Kidney epithelial cell (primary cell): Measurements from ENCODE around the gene MSMO1. TPM values are rescaled to one million over a fixed set of nuclear protein-coding genes. Genes with fewer than 3 reads are reported as not detected.

Source experiments
- DNase-seq: peaks from one replicate; pipeline ENCODE4 v3.0.0-alpha.2; 2010; ENCODE audit warnings: low read depth
- H3K27me3 ChIP-seq: 2 replicates; pipeline ENCODE4 v1.6.0; 2011; ENCODE audit warnings: low read length; ENCODE audit not compliant: control insufficient read depth, insufficient read depth
- H3K36me3 ChIP-seq: 2 replicates; pipeline ENCODE4 v1.5.1; 2011; ENCODE audit warnings: low read length; ENCODE audit not compliant: control insufficient read depth, insufficient read depth
- H3K4me3 ChIP-seq: 2 replicates; pipeline ENCODE4 v1.5.1; 2011; ENCODE audit warnings: low read depth, mild to moderate bottlenecking, control low read depth, low read length
- total RNA-seq: library from RNA; depleted of rRNA; stranded (reverse); fragments of >200 nt; gene quantifications from 2 replicates; pipeline ENCODE4 v1.2.3, GENCODE V29; 2015
- TF ChIP-seq, protein P1 (sequence below): IDR thresholded peaks from 2 replicates; pipeline ENCODE4 v1.5.1; 2011; ENCODE audit warnings: mild to moderate bottlenecking, moderate library complexity, low read length, control low read depth, inconsistent platforms; ENCODE audit not compliant: insufficient read depth, poor library complexity, severe bottlenecking

Gene MSMO1
- total RNA-seq, 1 donor from 2014 or later, result 228 TPM

GRCh38 chr4:165378745-165379677, 51.5 kb downstream of the MSMO1 start, which contains the start of gene CPE:
CPE (plus strand) TSS chr4:165379008; CDS start chr4:165379222, 214 bp downstream.
- no peaks in the 10 kb centered on the region for H3K36me3 ChIP-seq
- H3K27me3 ChIP-seq, result no peaks in the 10 kb centered on the region
- DNase-seq, result no peak
- TF ChIP-seq, protein P1, sequence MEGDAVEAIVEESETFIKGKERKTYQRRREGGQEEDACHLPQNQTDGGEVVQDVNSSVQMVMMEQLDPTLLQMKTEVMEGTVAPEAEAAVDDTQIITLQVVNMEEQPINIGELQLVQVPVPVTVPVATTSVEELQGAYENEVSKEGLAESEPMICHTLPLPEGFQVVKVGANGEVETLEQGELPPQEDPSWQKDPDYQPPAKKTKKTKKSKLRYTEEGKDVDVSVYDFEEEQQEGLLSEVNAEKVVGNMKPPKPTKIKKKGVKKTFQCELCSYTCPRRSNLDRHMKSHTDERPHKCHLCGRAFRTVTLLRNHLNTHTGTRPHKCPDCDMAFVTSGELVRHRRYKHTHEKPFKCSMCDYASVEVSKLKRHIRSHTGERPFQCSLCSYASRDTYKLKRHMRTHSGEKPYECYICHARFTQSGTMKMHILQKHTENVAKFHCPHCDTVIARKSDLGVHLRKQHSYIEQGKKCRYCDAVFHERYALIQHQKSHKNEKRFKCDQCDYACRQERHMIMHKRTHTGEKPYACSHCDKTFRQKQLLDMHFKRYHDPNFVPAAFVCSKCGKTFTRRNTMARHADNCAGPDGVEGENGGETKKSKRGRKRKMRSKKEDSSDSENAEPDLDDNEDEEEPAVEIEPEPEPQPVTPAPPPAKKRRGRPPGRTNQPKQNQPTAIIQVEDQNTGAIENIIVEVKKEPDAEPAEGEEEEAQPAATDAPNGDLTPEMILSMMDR, result peak; percentile 62
- peak within 1 kb of the TSS; percentile 55 for H3K4me3 ChIP-seq

GRCh38 chr4:165379678-165380064, 52.2 kb downstream of the MSMO1 start:
- H3K4me3 ChIP-seq, result peak overlapping the region; percentile 55
- no peak for DNase-seq
- TF ChIP-seq, protein P1, result no peak
- no peaks in the 10 kb centered on the region for H3K36me3 ChIP-seq
- no peaks in the 10 kb centered on the region for H3K27me3 ChIP-seq

DNA sequence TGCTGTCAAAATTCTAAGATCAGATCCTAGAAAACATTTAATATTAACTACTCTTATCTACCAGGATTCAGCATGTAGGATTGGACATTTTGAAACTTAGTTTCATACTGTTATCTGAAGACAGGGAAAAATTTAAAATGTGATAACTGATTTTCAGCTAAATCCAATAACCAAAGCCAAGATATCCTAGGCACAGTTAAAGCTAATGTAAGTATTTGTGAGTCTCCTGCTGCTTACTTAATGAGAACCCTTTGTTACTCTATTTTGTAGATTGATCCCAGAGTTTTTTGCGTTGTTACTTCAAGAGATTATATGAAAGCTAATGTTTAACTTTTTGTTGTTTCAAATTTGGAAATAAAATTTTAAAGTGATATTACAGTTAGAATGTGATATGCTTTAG, 53.3 kb downstream of the MSMO1 start:
- H3K4me3 ChIP-seq, result no peak overlapping the region
- no peak for DNase-seq
- H3K36me3 ChIP-seq, result no peaks in the 10 kb centered on the region
- TF ChIP-seq, protein P1, result no peak
- no peaks in the 10 kb centered on the region for H3K27me3 ChIP-seq

DNA sequence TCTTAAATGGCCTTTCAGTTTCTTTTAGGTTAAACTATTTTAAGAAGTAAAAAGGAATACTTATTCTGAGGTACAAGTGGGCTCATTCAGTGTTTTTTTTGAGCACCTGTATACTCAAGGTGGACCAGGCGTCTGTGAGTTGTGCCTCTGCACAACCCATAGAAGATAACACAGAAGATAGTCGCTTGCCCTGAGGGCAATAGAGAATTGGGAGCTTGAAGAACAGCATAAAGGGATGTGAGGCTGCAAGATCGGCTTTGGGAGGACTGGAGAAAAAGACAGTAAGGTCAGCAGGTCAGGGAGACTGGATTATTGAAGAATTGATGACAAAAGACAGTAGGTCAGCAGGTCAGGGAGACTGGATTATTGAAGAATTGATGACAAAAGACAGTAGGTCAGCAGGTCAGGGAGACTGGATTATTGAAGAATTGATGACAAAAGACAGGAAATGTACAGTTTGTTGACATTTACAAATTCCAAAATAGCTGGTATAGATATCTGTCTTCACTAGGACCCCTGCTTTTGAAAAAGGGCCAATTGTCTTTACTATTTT, 54.4 kb downstream of the MSMO1 start:
- no peaks in the 10 kb centered on the region for H3K36me3 ChIP-seq
- no peaks in the 10 kb centered on the region for H3K27me3 ChIP-seq
- no peak overlapping the region for H3K4me3 ChIP-seq
- TF ChIP-seq, protein P1, result no peak
- no peak for DNase-seq

GRCh38 chr4:165382640-165383039, 55.2 kb downstream of the MSMO1 start:
- H3K36me3 ChIP-seq, result no peaks in the 10 kb centered on the region
- TF ChIP-seq, protein P1, result no peak
- H3K4me3 ChIP-seq, result no peak overlapping the region
- no peaks in the 10 kb centered on the region for H3K27me3 ChIP-seq
- DNase-seq, result no peak
